ENCODE measurements around the gene PRKCD.
A peak's percentile ranks its signal among the peaks of the same experiment; 100 is the strongest.

PRKCD gene

GRCh38 chr3:53158765-53159155, 2.2 kb upstream of the PRKCD start:
- no peak for TF ChIP-seq POLR2AphosphoS5 (IDR thresholded peaks at IDR 0.05; ENCODE audit: low read depth, low read length)
- no peak for TF ChIP-seq SIN3A (IDR thresholded peaks at IDR 0.05; ENCODE audit: borderline replicate concordance, insufficient read depth, low read length)
- TF ChIP-seq, protein P1, sequence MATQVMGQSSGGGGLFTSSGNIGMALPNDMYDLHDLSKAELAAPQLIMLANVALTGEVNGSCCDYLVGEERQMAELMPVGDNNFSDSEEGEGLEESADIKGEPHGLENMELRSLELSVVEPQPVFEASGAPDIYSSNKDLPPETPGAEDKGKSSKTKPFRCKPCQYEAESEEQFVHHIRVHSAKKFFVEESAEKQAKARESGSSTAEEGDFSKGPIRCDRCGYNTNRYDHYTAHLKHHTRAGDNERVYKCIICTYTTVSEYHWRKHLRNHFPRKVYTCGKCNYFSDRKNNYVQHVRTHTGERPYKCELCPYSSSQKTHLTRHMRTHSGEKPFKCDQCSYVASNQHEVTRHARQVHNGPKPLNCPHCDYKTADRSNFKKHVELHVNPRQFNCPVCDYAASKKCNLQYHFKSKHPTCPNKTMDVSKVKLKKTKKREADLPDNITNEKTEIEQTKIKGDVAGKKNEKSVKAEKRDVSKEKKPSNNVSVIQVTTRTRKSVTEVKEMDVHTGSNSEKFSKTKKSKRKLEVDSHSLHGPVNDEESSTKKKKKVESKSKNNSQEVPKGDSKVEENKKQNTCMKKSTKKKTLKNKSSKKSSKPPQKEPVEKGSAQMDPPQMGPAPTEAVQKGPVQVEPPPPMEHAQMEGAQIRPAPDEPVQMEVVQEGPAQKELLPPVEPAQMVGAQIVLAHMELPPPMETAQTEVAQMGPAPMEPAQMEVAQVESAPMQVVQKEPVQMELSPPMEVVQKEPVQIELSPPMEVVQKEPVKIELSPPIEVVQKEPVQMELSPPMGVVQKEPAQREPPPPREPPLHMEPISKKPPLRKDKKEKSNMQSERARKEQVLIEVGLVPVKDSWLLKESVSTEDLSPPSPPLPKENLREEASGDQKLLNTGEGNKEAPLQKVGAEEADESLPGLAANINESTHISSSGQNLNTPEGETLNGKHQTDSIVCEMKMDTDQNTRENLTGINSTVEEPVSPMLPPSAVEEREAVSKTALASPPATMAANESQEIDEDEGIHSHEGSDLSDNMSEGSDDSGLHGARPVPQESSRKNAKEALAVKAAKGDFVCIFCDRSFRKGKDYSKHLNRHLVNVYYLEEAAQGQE (IDR thresholded peaks at IDR 0.05; ENCODE audit: insufficient read depth in 1 of 2, low read depth in 2 of 2, low read length in 2 of 2): no peak
- TF ChIP-seq FOXP2 (optimal IDR thresholded peaks at IDR 0.05; ENCODE audit: borderline replicate concordance, extremely low read depth, extremely low read length, insufficient read depth): no peak
- TF ChIP-seq TAF1 (IDR thresholded peaks at IDR 0.05; ENCODE audit: borderline replicate concordance, insufficient read depth, low read length): no peak

DNA sequence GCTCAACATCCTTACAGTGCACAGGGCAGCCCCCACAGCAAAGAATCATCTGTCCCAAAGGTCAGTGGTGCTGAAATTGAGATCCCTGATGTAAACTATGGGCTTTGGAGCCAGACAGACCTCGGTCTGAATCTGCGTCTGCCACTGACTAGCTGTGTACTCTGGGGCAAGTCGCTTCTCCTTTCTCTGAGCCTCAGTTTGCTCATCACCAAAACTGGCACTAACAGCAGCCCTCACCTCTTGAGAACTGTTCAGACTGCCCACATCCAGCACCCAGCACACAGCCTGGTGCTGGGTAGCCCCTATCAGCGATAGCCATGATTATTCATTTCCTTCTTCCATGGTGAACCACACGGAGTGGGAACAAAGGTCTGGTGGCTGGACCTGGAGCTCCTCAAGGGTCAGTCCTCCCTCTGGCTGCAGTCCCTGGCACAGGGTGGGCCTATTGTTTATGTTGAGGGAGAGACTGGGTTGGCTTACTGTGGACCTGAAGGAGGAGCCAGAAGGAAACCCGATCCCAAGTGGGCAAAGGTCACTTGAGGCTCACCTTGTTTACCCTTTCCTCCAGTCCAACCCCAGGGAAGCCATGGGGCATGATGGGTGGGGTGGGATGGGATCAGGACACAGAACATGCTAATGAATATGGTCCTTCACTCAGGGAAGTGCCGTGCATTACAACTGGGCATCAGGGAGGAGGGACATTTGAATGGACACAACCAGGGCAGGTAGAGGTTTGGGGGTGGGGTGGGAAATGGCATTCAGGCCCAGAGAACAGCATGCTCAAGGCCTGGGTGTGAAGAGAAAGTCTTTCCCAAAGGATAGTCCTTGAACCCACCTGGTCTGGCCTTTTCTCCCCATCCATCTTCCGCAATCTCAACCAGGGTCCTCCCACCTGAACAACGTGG, 1.6 kb upstream of the PRKCD start:
- no peak for TF ChIP-seq SIN3A (IDR thresholded peaks at IDR 0.05; ENCODE audit: borderline replicate concordance, insufficient read depth, low read length)
- TF ChIP-seq TAF1 (IDR thresholded peaks at IDR 0.05; ENCODE audit: borderline replicate concordance, insufficient read depth, low read length): no peak
- TF ChIP-seq FOXP2 (optimal IDR thresholded peaks at IDR 0.05; ENCODE audit: borderline replicate concordance, extremely low read depth, extremely low read length, insufficient read depth): no peak
- TF ChIP-seq POLR2AphosphoS5 (IDR thresholded peaks at IDR 0.05; ENCODE audit: low read depth, low read length): no peak
- TF ChIP-seq, protein P1 (IDR thresholded peaks at IDR 0.05; ENCODE audit: insufficient read depth in 1 of 2, low read depth in 2 of 2, low read length in 2 of 2): peak; percentile 39 to 82; a peak in 3 of 4 replicates

- TF ChIP-seq FOXP2 (optimal IDR thresholded peaks at IDR 0.05; ENCODE audit: borderline replicate concordance, extremely low read depth, extremely low read length, insufficient read depth): no peak
- no peak for TF ChIP-seq POLR2AphosphoS5 (IDR thresholded peaks at IDR 0.05; ENCODE audit: low read depth, low read length)
Observed at GRCh38 chr3:53160061-53160659, 849 bp upstream of the PRKCD start.

DNA sequence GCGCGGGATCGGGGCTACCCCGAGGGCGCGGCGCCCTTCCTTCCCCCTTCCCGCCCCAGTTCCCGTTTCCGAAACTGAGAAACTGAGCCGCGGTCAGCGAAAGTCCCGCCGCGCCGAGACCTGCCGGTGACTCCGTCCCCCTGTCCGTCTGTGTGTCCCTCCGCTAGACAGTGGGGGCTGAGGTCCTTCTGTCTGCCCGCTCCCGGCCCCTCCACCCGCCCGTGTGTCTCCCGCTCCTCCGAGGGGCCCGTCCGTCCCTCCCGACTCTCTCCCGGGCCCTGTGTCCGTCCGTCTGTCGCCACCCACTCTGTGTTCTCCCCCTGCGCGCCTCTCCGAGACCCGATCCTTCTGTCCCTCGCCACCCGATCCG, 426 bp downstream of the PRKCD start:
- TF ChIP-seq FOXP2 (optimal IDR thresholded peaks at IDR 0.05; ENCODE audit: borderline replicate concordance, extremely low read depth, extremely low read length, insufficient read depth) (no peak), SIN3A (IDR thresholded peaks at IDR 0.05; ENCODE audit: borderline replicate concordance, insufficient read depth, low read length) (no peak), TAF1 (IDR thresholded peaks at IDR 0.05; ENCODE audit: borderline replicate concordance, insufficient read depth, low read length) (no peak), POLR2AphosphoS5 (IDR thresholded peaks at IDR 0.05; ENCODE audit: low read depth, low read length) (no peak)
- TF ChIP-seq, protein P1 (IDR thresholded peaks at IDR 0.05; ENCODE audit: insufficient read depth in 1 of 2, low read depth in 2 of 2, low read length in 2 of 2): no peak

- no peak for TF ChIP-seq SIN3A (IDR thresholded peaks at IDR 0.05; ENCODE audit: borderline replicate concordance, insufficient read depth, low read length)
- TF ChIP-seq POLR2AphosphoS5 (IDR thresholded peaks at IDR 0.05; ENCODE audit: low read depth, low read length): no peak
- TF ChIP-seq, protein P1 (IDR thresholded peaks at IDR 0.05; ENCODE audit: insufficient read depth in 1 of 2, low read depth in 2 of 2, low read length in 2 of 2): no peak
- no peak for TF ChIP-seq FOXP2 (optimal IDR thresholded peaks at IDR 0.05; ENCODE audit: borderline replicate concordance, extremely low read depth, extremely low read length, insufficient read depth)
- TF ChIP-seq TAF1 (IDR thresholded peaks at IDR 0.05; ENCODE audit: borderline replicate concordance, insufficient read depth, low read length): no peak
Observed at GRCh38 chr3:53161820-53162671, 1.0 kb downstream of the PRKCD start.
